K562 (cell line): ENCODE measurements around the gene BLOC1S4. TPM values are rescaled to one million over a fixed set of nuclear protein-coding genes. Genes with fewer than 3 reads are reported as not detected.

Experiments used
- CEBPB ChIP-seq: fragments of 450-650 bp; IDR thresholded peaks from 2 replicates; pipeline ENCODE4 v1.6.1; 2016; ENCODE audit warnings: missing genetic modification characterization, missing compliant biosample characterization
- ESRRA ChIP-seq: fragments of 450-650 bp; IDR thresholded peaks from 2 replicates; pipeline ENCODE4 v1.6.1; 2014; ENCODE audit warnings: low read depth, mild to moderate bottlenecking, moderate library complexity, borderline replicate concordance
- GABPA ChIP-seq: fragments of 200-800 bp; sonication (Bioruptor generic); conservative IDR thresholded peaks from 2 replicates; pipeline ENCODE4 v1.6.1; 2016; ENCODE audit warnings: low read depth, missing genetic modification characterization, missing compliant biosample characterization
- HDAC1 ChIP-seq, 2 experiments: fragments of 450-650 bp; IDR thresholded peaks; 2 replicates each; pipeline ENCODE4 v1.6.1; 2016 to 2017; ENCODE audit warnings: inconsistent platforms in 1 of 2, mild to moderate bottlenecking in 1 of 2, moderate library complexity in 1 of 2
- HNRNPH1 ChIP-seq: fragments of 200-400 bp; formaldehyde crosslinking; optimal IDR thresholded peaks from 2 replicates; pipeline ENCODE3; 2017; ENCODE audit warnings: low read depth, mild to moderate bottlenecking, low read length, moderate library complexity
- HNRNPK ChIP-seq: fragments of 200-400 bp; formaldehyde crosslinking; IDR thresholded peaks from one replicate; pipeline ENCODE4 v1.6.1; 2018; ENCODE audit warnings: mild to moderate bottlenecking, low read depth, low read length; ENCODE audit not compliant: poor library complexity, severe bottlenecking
- MAFG ChIP-seq: fragments of 450-650 bp; conservative IDR thresholded peaks from 2 replicates; pipeline ENCODE4 v1.6.1; 2016; ENCODE audit warnings: missing genetic modification characterization, missing compliant biosample characterization
- NONO ChIP-seq, 2 experiments: fragments of 200-400 bp in 1 of 2; fragments of 450-650 bp in 1 of 2; formaldehyde crosslinking in 1 of 2; IDR thresholded peaks; 2 replicates each; pipeline ENCODE4 v1.6.1; 2017; ENCODE audit warnings: low read depth in 2 of 2, mild to moderate bottlenecking in 2 of 2, moderate library complexity in 2 of 2, low read length in 1 of 2
- ZNF3 ChIP-seq: fragments of 250-450 bp; sonication (Bioruptor Pico); IDR thresholded peaks from 2 replicates; pipeline ENCODE4 v1.5.0; 2021; ENCODE audit warnings: mild to moderate bottlenecking, moderate library complexity
- ZNF77 ChIP-seq: fragments of 250-450 bp; sonication (Bioruptor Pico); IDR thresholded peaks from 2 replicates; pipeline ENCODE4 v1.5.0; 2020
- ZNF778 ChIP-seq: fragments of 450-650 bp; formaldehyde crosslinking; IDR thresholded peaks from 2 replicates; pipeline ENCODE4 v1.4.0; 2020; ENCODE audit warnings: mild to moderate bottlenecking, moderate library complexity
- polyA plus RNA-seq, 8 experiments: library from polyadenylated mRNA; depleted of rRNA in 4 of 8; stranded (reverse) in 5 of 8; unstranded in 3 of 8; fragments of >200 nt; fragmentation: Nextera tagmentation in 2 of 8; fragmentation: Illumina TruSeq in 1 of 8; extraction: Ambion mirVana in 2 of 8; extraction: Trizol in 1 of 8; gene quantifications; 2 replicates each; pipeline versions ENCODE4 v1.2.1 to v1.2.3, GENCODE V29; 2011 to 2014; ENCODE audit warnings: inconsistent platforms in 1 of 8, missing spikeins in 1 of 8
- total RNA-seq, 7 experiments: library from RNA; depleted of rRNA in 6 of 7; stranded (reverse); fragments of >200 nt in 6 of 7; fragmentation: Illumina TruSeq in 2 of 7; extraction: Trizol in 2 of 7; gene quantifications; 2 replicates each; pipeline versions ENCODE4 v1.2.1 to v1.2.3, GENCODE V29; 2011 to 2021; ENCODE audit warnings: low replicate concordance in 1 of 7
- TF ChIP-seq, protein P1 (sequence below): fragments of 250-450 bp; sonication (Bioruptor Pico); IDR thresholded peaks from 2 replicates; pipeline ENCODE4 v1.4.0; 2020
- TF ChIP-seq, protein P2 (sequence below): fragments of 250-450 bp; sonication (Bioruptor Pico); IDR thresholded peaks from 2 replicates; pipeline ENCODE4 v1.5.0; 2020; ENCODE audit warnings: mild to moderate bottlenecking, borderline replicate concordance
- TF ChIP-seq, protein P3 (sequence below): fragments of 250-450 bp; sonication (Bioruptor Pico); IDR thresholded peaks from 2 replicates; pipeline ENCODE4 v1.5.1; 2021; ENCODE audit warnings: mild to moderate bottlenecking
- TF ChIP-seq, protein P4 (sequence below): fragments of 450-650 bp; formaldehyde crosslinking; IDR thresholded peaks from 2 replicates; pipeline ENCODE4 v1.4.0; 2022; ENCODE audit warnings: missing genetic modification characterization

The BLOC1S4 gene
- total and polyA plus RNA-seq, 9 of the 15 experiments (the other 6 are each of a cell fraction or from before 2014, with no cell fraction given): 3.1 to 31.6 (median 11.2) TPM

DNA sequence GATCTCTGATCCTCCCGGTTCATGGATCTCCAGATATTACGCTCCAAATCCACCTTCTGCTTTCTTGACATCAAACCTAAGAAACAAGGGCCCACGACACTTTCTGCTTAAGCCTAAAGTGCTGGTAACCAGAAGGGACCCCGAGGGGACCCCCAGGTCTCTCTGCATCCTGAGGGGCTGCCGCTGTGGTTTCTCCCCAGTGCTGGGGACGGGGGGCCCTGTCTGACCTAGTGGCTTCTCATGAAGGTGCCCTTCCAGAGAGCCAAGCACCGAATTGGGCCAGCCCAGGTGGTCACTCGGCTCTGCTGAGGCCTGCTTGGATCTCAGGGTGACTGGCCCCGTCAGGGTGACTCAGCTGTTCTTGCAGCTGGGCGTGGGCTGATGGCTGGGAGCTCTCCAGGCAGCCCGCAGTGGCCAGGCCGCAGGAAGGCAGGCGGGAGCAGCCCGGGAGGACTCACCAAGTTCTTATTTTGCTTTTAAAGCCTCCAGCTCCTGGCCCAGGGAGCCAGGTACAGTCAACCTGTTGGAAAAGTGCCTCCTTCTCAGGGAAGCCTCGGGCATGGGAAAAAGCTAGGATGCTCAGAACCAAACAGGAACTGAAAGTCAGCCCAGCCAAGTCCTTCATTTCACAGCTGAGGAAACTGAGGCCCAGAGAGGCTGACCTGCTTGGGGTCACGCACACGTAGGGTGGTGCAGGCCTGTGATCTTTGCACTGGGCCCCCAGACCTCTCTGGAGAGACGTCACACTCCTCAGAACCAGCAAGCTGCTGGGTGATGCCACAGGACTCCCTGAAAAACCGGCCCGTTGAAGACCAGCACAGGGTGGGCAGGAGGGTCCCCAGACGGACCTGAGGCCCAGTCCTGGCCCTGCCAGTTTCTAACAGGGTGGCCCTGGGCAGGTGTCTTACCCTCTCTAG lies 16.7 kb downstream of the BLOC1S4 start (continued):
- TF ChIP-seq, protein P1, sequence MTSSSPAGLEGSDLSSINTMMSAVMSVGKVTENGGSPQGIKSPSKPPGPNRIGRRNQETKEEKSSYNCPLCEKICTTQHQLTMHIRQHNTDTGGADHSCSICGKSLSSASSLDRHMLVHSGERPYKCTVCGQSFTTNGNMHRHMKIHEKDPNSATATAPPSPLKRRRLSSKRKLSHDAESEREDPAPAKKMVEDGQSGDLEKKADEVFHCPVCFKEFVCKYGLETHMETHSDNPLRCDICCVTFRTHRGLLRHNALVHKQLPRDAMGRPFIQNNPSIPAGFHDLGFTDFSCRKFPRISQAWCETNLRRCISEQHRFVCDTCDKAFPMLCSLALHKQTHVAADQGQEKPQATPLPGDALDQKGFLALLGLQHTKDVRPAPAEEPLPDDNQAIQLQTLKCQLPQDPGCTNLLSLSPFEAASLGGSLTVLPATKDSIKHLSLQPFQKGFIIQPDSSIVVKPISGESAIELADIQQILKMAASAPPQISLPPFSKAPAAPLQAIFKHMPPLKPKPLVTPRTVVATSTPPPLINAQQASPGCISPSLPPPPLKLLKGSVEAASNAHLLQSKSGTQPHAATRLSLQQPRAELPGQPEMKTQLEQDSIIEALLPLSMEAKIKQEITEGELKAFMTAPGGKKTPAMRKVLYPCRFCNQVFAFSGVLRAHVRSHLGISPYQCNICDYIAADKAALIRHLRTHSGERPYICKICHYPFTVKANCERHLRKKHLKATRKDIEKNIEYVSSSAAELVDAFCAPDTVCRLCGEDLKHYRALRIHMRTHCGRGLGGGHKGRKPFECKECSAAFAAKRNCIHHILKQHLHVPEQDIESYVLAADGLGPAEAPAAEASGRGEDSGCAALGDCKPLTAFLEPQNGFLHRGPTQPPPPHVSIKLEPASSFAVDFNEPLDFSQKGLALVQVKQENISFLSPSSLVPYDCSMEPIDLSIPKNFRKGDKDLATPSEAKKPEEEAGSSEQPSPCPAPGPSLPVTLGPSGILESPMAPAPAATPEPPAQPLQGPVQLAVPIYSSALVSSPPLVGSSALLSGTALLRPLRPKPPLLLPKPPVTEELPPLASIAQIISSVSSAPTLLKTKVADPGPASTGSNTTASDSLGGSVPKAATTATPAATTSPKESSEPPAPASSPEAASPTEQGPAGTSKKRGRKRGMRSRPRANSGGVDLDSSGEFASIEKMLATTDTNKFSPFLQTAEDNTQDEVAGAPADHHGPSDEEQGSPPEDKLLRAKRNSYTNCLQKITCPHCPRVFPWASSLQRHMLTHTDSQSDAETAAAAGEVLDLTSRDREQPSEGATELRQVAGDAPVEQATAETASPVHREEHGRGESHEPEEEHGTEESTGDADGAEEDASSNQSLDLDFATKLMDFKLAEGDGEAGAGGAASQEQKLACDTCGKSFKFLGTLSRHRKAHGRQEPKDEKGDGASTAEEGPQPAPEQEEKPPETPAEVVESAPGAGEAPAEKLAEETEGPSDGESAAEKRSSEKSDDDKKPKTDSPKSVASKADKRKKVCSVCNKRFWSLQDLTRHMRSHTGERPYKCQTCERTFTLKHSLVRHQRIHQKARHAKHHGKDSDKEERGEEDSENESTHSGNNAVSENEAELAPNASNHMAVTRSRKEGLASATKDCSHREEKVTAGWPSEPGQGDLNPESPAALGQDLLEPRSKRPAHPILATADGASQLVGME (CRISPR knock-in tag): no peak
- TF ChIP-seq, protein P2, sequence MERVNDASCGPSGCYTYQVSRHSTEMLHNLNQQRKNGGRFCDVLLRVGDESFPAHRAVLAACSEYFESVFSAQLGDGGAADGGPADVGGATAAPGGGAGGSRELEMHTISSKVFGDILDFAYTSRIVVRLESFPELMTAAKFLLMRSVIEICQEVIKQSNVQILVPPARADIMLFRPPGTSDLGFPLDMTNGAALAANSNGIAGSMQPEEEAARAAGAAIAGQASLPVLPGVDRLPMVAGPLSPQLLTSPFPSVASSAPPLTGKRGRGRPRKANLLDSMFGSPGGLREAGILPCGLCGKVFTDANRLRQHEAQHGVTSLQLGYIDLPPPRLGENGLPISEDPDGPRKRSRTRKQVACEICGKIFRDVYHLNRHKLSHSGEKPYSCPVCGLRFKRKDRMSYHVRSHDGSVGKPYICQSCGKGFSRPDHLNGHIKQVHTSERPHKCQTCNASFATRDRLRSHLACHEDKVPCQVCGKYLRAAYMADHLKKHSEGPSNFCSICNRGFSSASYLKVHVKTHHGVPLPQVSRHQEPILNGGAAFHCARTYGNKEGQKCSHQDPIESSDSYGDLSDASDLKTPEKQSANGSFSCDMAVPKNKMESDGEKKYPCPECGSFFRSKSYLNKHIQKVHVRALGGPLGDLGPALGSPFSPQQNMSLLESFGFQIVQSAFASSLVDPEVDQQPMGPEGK (CRISPR knock-in tag): 0 out of 2 replicates have a peak, but pooled peaks have one; percentile 6
- no peak for TF ChIP-seq HNRNPK
- no peak for TF ChIP-seq ZNF77
- TF ChIP-seq, protein P3, sequence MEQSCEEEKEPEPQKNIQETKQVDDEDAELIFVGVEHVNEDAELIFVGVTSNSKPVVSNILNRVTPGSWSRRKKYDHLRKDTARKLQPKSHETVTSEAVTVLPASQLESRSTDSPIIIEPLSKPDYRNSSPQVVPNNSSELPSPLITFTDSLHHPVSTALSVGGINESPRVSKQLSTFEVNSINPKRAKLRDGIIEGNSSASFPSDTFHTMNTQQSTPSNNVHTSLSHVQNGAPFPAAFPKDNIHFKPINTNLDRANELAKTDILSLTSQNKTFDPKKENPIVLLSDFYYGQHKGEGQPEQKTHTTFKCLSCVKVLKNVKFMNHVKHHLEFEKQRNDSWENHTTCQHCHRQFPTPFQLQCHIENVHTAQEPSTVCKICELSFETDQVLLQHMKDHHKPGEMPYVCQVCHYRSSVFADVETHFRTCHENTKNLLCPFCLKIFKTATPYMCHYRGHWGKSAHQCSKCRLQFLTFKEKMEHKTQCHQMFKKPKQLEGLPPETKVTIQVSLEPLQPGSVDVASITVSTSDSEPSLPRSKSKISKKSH (CRISPR knock-in tag): no peak
- no peak for TF ChIP-seq ZNF778
- peak; percentile 99 for TF ChIP-seq MAFG (tag)
- TF ChIP-seq HDAC1 (IDR thresholded peaks at IDR 0.05): peak in 1 of 2 experiments; percentile 48; a peak in 2 of 4 replicates
- no peak for TF ChIP-seq CEBPB
- TF ChIP-seq GABPA (tag): peak; percentile 41
- TF ChIP-seq, protein P4, sequence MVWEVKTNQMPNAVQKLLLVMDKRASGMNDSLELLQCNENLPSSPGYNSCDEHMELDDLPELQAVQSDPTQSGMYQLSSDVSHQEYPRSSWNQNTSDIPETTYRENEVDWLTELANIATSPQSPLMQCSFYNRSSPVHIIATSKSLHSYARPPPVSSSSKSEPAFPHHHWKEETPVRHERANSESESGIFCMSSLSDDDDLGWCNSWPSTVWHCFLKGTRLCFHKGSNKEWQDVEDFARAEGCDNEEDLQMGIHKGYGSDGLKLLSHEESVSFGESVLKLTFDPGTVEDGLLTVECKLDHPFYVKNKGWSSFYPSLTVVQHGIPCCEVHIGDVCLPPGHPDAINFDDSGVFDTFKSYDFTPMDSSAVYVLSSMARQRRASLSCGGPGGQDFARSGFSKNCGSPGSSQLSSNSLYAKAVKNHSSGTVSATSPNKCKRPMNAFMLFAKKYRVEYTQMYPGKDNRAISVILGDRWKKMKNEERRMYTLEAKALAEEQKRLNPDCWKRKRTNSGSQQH (CRISPR knock-in tag): no peak
- TF ChIP-seq HNRNPH1: no peak
- TF ChIP-seq ZNF3 (CRISPR knock-in tag): no peak
- TF ChIP-seq NONO (IDR thresholded peaks at IDR 0.05; ENCODE audit: low read depth in 2 of 2, low read length in 1 of 2): peak in 1 of 2 experiments; percentile 63; a peak in 1 of 4 replicates
- peak; percentile 74 for TF ChIP-seq ESRRA
